GM12891 (cell line): ENCODE data around the gene ASIC5.

Source experiments
- POLR2A ChIP-seq: IDR thresholded peaks from 2 replicates; pipeline ENCODE4 v1.6.1; 2011; ENCODE audit warnings: low read depth, low read length, control low read depth
- TAF1 ChIP-seq: IDR thresholded peaks from 2 replicates; pipeline ENCODE4 v1.6.1; 2011; ENCODE audit warnings: low read depth, low read length, control low read depth

DNA sequence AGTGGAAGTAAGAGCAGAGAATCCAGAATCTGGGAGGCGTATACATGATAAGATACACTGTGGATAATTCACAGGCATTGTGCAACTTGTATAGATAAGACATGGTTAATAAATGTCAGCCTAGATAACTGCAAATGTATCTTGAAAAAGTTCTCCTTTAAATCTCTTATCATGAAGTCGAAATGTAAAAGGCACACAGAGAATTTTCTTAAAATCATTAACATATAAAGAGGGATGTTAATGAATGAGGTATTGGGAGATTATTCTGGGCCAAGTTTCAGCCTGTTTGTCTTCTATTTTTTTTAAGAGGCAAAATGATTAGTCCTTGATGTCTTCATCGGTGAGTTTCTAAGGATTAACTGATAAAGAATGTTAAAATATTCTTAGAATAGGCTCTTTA is 38.3 kb upstream of the ASIC5 start:
- TF ChIP-seq TAF1 (no peak), POLR2A (no peak)
